Measurements from ENCODE around the gene CDK5R1. TPM values are rescaled to one million over a fixed set of nuclear protein-coding genes. Genes with fewer than 3 reads are reported as not detected.

Gene CDK5R1
- total RNA-seq: 10 to 100 TPM in 3 of 5 experiments, 1 to 10 TPM in 2; 4.9 to 21.2 (median 12.2) TPM
- polyA plus RNA-seq: 1 to 10 TPM; 5.6 to 7.5 TPM
- total RNA-seq: 11.0 reads per million, percentile 38 among the genes with 10 or more reads in this experiment

GRCh38 chr17:32486701-32487472, at the start of gene CDK5R1:
Gene CDK5R1, plus strand, starts transcription at chr17:32486993. Its CDS starts 628 bp downstream, at chr17:32487621.
- H3K27ac ChIP-seq (ENCODE audit: low read depth, low read length): peak within 1 kb of the TSS; percentile 61
- ChIA-PET CTCF (interaction anchor here (0.6 to 7.0 kb wide), 10 partner anchors 17 to 264 kb away, joined by 3 to 76 read pairs (median 5); no protein-coding TSS in a partner anchor), POLR2A (interaction anchor here (0.8 to 12.2 kb wide), 11 partner anchors 14 to 136 kb away, joined by 3 to 382 read pairs (median 5); partner anchors contain the start of genes PSMD11 and ZNF207)
- ATAC-seq: peak; percentile 85
- no peaks in the 10 kb centered on the region for H3K27me3 ChIP-seq (ENCODE audit: control insufficient read depth in 2 of 2, insufficient read depth in 2 of 2, low read length in 2 of 2)
- intact Hi-C loops (cut with micrococcal nuclease): loop anchor here (1.0 to 10.0 kb wide), 5 partner anchors 16 to 390 kb away; partner anchors contain the start of genes MYO1D (in 1 of the 2) and PSMD11 (in 1 of the 2)
- no peaks in the 10 kb centered on the region for H3K27me3 Mint-ChIP-seq
- H3K9me3 ChIP-seq (ENCODE audit: control insufficient read depth in 2 of 3, low read length in 3 of 3): no peaks in the 10 kb centered on the region
- peaks cover 22 to 41% of the 10 kb centered on the region in 2 donors for H3K4me1 ChIP-seq (ENCODE audit: control insufficient read depth in 2 of 2, insufficient read depth in 2 of 2, low read length in 2 of 2)
- H3K36me3 ChIP-seq (ENCODE audit: control insufficient read depth in 2 of 3, insufficient read depth in 3 of 3, low read length in 3 of 3): peaks cover 0 to 19% (median 12%) of the 10 kb centered on the region in 3 experiments
- peaks cover under 1 to 17% (median 15%) of the 10 kb centered on the region in 5 donors for H3K36me3 Mint-ChIP-seq
- H3K4me1 Mint-ChIP-seq: peaks cover 22 to 60% (median 50%) of the 10 kb centered on the region in 7 donors
- H3K4me3 Mint-ChIP-seq: peak within 1 kb of the TSS; percentile 82 to 98 (median 94)
- DNase-seq: peak; percentile 71 to 84 (median 81)
- H3K9me3 Mint-ChIP-seq: no peaks in the 10 kb centered on the region
- H3K27ac Mint-ChIP-seq: peak within 1 kb of the TSS; percentile 78 to 99 (median 90)
- H3K4me3 ChIP-seq (ENCODE audit: low read length): peak within 1 kb of the TSS; percentile 86

- no peak overlapping the region for H3K27ac ChIP-seq (ENCODE audit: low read depth, low read length)
- H3K36me3 ChIP-seq (ENCODE audit: control insufficient read depth in 2 of 3, insufficient read depth in 3 of 3, low read length in 3 of 3): peaks cover 0 to 7% (median 0%) of the 10 kb centered on the region in 3 experiments
- DNase-seq (no peak), ATAC-seq (no peak)
- no peaks in the 10 kb centered on the region for H3K27me3 ChIP-seq (ENCODE audit: control insufficient read depth in 2 of 2, insufficient read depth in 2 of 2, low read length in 2 of 2)
- H3K4me1 ChIP-seq (ENCODE audit: control insufficient read depth in 2 of 2, insufficient read depth in 2 of 2, low read length in 2 of 2): peaks cover 5 to 8% of the 10 kb centered on the region in 2 donors
- H3K9me3 Mint-ChIP-seq: peaks cover 0 to 8% (median 2%) of the 10 kb centered on the region in 11 donors
- ChIA-PET POLR2A (no interaction called here), CTCF (interaction anchor here (0.6 kb wide), 1 partner anchor 20 kb away, joined by 3 read pairs; no protein-coding TSS in a partner anchor)
- peaks cover 9 to 26% (median 14%) of the 10 kb centered on the region in 7 donors for H3K4me1 Mint-ChIP-seq
- no peak overlapping the region for H3K4me3 Mint-ChIP-seq
- H3K36me3 Mint-ChIP-seq: peaks cover 0 to 11% (median 4%) of the 10 kb centered on the region in 5 donors
- peaks cover 0 to 33% (median 5%) of the 10 kb centered on the region in 5 donors for H3K27me3 Mint-ChIP-seq
- intact Hi-C loops (cut with micrococcal nuclease): loop anchor here in 1 of 2 donors (5.0 kb wide), 1 partner anchor 1533 kb away; the partner anchor contains the start of gene TEFM
- no peaks in the 10 kb centered on the region for H3K9me3 ChIP-seq (ENCODE audit: control insufficient read depth in 2 of 3, low read length in 3 of 3)
- H3K4me3 ChIP-seq (ENCODE audit: low read length): no peak overlapping the region
- H3K27ac Mint-ChIP-seq: no peak overlapping the region
Measured at GRCh38 chr17:32440722-32441121, 46.1 kb upstream of the CDK5R1 start.

DNA sequence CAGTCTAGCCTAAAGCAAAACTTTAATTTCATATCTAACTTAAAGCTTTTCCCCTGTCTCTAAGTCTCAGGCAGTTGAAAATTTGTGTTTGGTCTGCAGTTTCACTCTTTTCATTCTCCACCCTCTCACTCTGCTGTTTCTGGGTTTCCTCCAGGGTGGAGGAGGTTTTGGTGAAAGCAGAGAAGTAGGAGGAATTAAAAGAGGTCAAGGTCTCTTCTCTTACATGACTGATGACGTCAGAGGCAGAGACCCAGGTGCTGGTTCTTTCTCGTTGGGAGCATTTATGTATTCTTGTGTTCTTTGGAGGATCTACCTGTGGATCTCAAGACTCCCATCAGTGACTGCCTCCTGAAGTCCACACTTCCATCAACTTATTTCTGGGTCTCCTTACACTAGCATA, 44.9 kb upstream of the CDK5R1 start:
- intact Hi-C loops (cut with micrococcal nuclease): loop anchor here in 1 of 2 donors (5.0 kb wide), 1 partner anchor 1535 kb away; the partner anchor contains the start of gene TEFM
- CTCF ChIA-PET: no interaction called here
- H3K27me3 Mint-ChIP-seq: peaks cover 0 to 28% (median 0%) of the 10 kb centered on the region in 5 donors

GRCh38 chr17:32443827-32444300, 42.9 kb upstream of the CDK5R1 start:
- Mint-ChIP-seq H3K4me1 (peaks cover 23 to 44% (median 33%) of the 10 kb centered on the region in 7 donors), H3K36me3 (peaks cover 0 to 14% (median 11%) of the 10 kb centered on the region in 5 donors), H3K9me3 (no peaks in the 10 kb centered on the region), H3K4me3 (peak overlapping the region; percentile 78 to 93 (median 86)), H3K27ac (peak overlapping the region in 8 of 9 donors; percentile 52 to 83 (median 76)), H3K27me3 (peaks cover 0 to 23% (median 0%) of the 10 kb centered on the region in 5 donors)
- Histone ChIP-seq H3K4me3 (ENCODE audit: low read length) (peak overlapping the region; percentile 62), H3K36me3 (ENCODE audit: control insufficient read depth in 2 of 3, insufficient read depth in 3 of 3, low read length in 3 of 3) (peaks cover 4 to 17% (median 9%) of the 10 kb centered on the region in 3 experiments), H3K4me1 (ENCODE audit: control insufficient read depth in 2 of 2, insufficient read depth in 2 of 2, low read length in 2 of 2) (peaks cover 13 to 14% of the 10 kb centered on the region in 2 donors), H3K27me3 (ENCODE audit: control insufficient read depth in 2 of 2, insufficient read depth in 2 of 2, low read length in 2 of 2) (no peaks in the 10 kb centered on the region), H3K27ac (ENCODE audit: low read depth, low read length) (peak overlapping the region; percentile 15), H3K9me3 (ENCODE audit: control insufficient read depth in 2 of 3, low read length in 3 of 3) (no peaks in the 10 kb centered on the region)
- intact Hi-C loops (cut with micrococcal nuclease): loop anchor here (1.0 to 5.0 kb wide), 11 partner anchors 17 to 1967 kb away; partner anchors contain the start of genes ZNF207 (in 2 of the 2), C17orf75 (in 1 of the 2), CDK5R1 (in 1 of the 2) and GOSR1 (in 1 of the 2)
- ATAC-seq (no peak), DNase-seq (no peak)
- ChIA-PET POLR2A (interaction anchor here (0.7 to 1.7 kb wide), 11 partner anchors 10 to 956 kb away, joined by 3 to 9 read pairs (median 3); partner anchors contain the start of genes C17orf75 and ZNF207), CTCF (interaction anchor here (0.6 to 1.8 kb wide), 8 partner anchors 10 to 434 kb away, joined by 3 to 20 read pairs (median 4); no protein-coding TSS in a partner anchor)

More for the DNA sequence above, 44.9 kb upstream of the CDK5R1 start:
- no peaks in the 10 kb centered on the region for H3K9me3 ChIP-seq (ENCODE audit: control insufficient read depth in 2 of 3, low read length in 3 of 3)
- Mint-ChIP-seq H3K4me3 (peak overlapping the region in 1 of 10 donors; percentile 61), H3K4me1 (peaks cover 16 to 37% (median 26%) of the 10 kb centered on the region in 7 donors), H3K9me3 (no peaks in the 10 kb centered on the region), H3K36me3 (peaks cover 0 to 6% (median 4%) of the 10 kb centered on the region in 5 donors), H3K27ac (no peak overlapping the region)
- H3K27ac ChIP-seq (ENCODE audit: low read depth, low read length): no peak overlapping the region
- H3K4me1 ChIP-seq (ENCODE audit: control insufficient read depth in 2 of 2, insufficient read depth in 2 of 2, low read length in 2 of 2): peaks cover 13 to 14% of the 10 kb centered on the region in 2 donors
- DNase-seq (no peak), ATAC-seq (no peak)
- no peak overlapping the region for H3K4me3 ChIP-seq (ENCODE audit: low read length)
- H3K27me3 ChIP-seq (ENCODE audit: control insufficient read depth in 2 of 2, insufficient read depth in 2 of 2, low read length in 2 of 2): no peaks in the 10 kb centered on the region
- POLR2A ChIA-PET: interaction anchor here (0.9 kb wide), 1 partner anchor 217 kb away, joined by 5 read pairs; no protein-coding TSS in a partner anchor
- H3K36me3 ChIP-seq (ENCODE audit: control insufficient read depth in 2 of 3, insufficient read depth in 3 of 3, low read length in 3 of 3): peaks cover 0 to 7% (median 0%) of the 10 kb centered on the region in 3 experiments

DNA sequence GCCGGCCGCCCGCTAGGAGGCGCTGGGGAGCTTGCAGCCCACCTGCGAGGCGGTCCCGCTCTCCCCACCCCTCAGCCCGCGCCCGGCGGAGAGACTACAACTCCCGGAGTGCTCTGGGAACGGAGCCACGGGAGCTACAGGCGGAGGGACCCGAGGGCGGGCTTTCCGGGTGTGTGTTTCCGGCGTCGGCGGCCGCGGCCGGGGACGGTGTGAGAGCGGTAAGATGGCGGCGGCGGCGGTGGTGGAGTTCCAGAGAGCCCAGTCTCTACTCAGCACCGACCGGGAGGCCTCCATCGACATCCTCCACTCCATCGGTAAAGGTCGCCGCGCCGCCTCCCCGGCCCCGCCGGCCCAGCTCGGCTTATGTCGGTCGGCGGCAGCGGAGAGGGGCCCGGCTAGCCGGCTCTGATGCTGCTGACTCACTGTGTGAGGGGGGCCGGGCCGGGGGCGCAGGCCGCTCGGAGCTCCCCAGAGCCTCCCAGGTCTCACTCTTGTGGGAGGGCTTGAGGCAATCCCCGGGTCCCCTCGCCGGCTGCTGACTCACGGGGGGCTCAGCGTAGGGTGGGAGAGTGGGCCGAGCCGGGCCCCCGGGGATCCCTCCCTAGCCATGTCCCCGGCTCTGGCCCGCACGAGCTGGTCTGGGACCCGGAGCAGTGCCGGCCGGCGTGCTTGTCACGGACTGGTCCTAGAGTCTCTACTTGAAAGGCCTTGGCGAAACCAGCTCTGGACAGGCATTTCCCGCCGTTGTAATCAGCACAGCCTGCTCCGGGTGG, 42.3 kb upstream of the CDK5R1 start, which contains the start of gene PSMD11:
TSS of gene PSMD11 (plus strand) at position 210 of the 773 bp plus-strand sequence. CDS start at position 224, 14 bp downstream.
- H3K9me3 Mint-ChIP-seq: no peaks in the 10 kb centered on the region
- intact Hi-C loops (cut with micrococcal nuclease): loop anchor here (1.0 to 5.0 kb wide), 11 partner anchors 16 to 1968 kb away; partner anchors contain the start of genes ZNF207 (in 2 of the 2), C17orf75 (in 1 of the 2), CDK5R1 (in 1 of the 2) and GOSR1 (in 1 of the 2)
- peaks cover 0 to 23% (median 0%) of the 10 kb centered on the region in 5 donors for H3K27me3 Mint-ChIP-seq
- Histone ChIP-seq H3K4me1 (ENCODE audit: control insufficient read depth in 2 of 2, insufficient read depth in 2 of 2, low read length in 2 of 2) (peaks cover 13 to 14% of the 10 kb centered on the region in 2 donors), H3K9me3 (ENCODE audit: control insufficient read depth in 2 of 3, low read length in 3 of 3) (no peaks in the 10 kb centered on the region), H3K36me3 (ENCODE audit: control insufficient read depth in 2 of 3, insufficient read depth in 3 of 3, low read length in 3 of 3) (peaks cover 4 to 22% (median 9%) of the 10 kb centered on the region in 3 experiments), H3K27ac (ENCODE audit: low read depth, low read length) (peak within 1 kb of the TSS; percentile 94), H3K27me3 (ENCODE audit: control insufficient read depth in 2 of 2, insufficient read depth in 2 of 2, low read length in 2 of 2) (no peaks in the 10 kb centered on the region), H3K4me3 (ENCODE audit: low read length) (peak within 1 kb of the TSS; percentile 80)
- H3K27ac Mint-ChIP-seq: peak within 1 kb of the TSS; percentile 52 to 83 (median 78)
- peaks cover 25 to 46% (median 36%) of the 10 kb centered on the region in 7 donors for H3K4me1 Mint-ChIP-seq
- ChIA-PET CTCF (interaction anchor here (0.7 to 1.8 kb wide), 7 partner anchors 10 to 433 kb away, joined by 3 to 20 read pairs (median 4); no protein-coding TSS in a partner anchor), POLR2A (interaction anchor here (0.6 to 1.7 kb wide), 15 partner anchors 9 to 957 kb away, joined by 3 to 9 read pairs (median 3); partner anchors contain the start of genes C17orf75 and ZNF207)
- peak within 1 kb of the TSS; percentile 78 to 93 (median 86) for H3K4me3 Mint-ChIP-seq
- H3K36me3 Mint-ChIP-seq: peaks cover 1 to 15% (median 13%) of the 10 kb centered on the region in 5 donors
- DNase-seq (peak; percentile 98 to 100 (median 99)), ATAC-seq (peak; percentile 99)
